NCI-H2081 treated with DMSO at 0.1 percent for 48 hours (cell line): ENCODE data around the gene STAT1.

Experiments used
- DNase-seq: peaks from one replicate; lab custom pipeline; 2025; lab: John Stamatoyannopoulos, UW

Gene STAT1

DNA sequence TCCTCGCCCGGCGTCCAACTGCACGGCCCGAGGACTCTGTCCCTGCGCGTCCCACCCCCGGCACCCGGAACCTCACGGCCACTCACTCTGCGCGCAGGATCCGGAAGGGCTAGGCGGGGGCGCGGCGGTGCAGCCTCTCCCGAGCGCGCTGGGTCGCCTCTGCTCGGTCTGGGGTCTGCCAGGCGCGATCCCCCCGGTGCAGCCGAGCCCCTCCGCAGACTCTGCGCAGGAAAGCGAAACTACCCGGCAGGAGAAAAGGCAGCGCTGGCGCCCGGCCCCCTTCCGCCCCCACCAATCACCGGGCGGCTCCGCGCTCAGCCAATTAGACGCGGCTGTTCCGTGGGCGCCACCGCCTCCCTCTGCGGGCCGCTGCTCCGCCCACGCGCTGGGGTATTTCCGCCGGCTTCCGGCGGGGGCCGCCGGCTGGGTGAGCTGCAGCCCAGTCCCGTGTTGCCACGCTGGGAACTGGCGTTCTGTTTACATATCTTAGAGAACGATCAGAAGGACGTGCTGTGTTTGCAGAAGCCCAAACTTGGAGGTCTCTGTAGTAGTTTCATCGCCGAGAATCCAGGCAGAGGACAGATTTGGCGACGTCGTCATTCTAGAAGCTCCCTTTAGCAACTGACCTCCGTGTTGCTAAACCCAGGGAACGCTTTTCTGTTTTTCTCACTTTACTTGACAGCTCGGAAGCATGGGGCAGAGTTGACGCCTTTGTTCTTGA is at the start of gene STAT1:
STAT1 (minus strand) TSS at position 240 of the 721 bp plus-strand sequence. CDS start 4,168 bp downstream, outside the sequence.
- DNase-seq: peak; percentile 73

DNA sequence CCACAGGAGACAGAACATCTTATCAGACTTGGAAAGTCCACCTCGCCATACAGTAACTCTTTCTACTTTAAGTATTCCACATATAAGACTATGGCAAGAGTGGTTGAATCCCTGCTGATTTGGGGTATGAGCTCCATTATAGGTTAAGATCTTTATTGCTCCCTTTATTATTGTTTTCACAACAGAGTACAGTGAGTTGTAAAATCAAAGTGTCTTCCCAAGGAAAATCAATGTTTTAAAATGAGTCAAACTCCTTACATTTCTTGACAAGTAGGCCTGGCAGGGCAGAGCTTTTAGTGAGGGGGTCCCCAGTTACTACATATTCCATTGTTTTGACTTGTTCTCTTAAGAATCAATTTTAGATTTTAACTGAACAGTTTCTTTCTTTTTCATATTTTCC is 49.6 kb upstream of the STAT1 start:
- DNase-seq: no peak

DNA sequence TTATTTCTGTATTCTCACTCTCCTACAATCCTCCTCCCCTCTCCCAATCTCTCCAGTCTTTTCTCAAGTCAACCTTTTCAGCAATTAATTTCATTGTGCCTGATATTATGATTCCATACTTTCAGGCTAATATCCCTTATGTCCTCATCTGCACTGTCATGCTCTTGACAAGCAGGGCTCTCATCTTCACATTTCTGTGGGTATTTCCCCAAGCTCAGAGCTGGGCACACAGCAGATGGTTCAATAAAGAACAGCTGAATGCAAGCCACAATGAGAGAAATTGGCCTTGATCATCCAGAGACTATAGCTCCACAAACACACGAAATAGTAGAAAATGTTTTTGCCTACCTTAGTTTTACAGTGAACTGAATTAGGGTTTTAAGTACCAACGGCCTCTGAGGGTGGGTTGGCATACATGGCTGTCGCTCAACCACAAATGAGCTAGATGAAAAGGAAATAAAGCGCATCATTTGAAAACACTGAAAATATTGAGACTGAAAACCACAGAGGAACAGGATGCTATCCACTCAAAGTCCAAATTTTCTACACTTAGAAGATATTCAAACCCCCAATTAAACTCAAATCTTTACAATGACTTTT is 47.5 kb upstream of the STAT1 start:
- no peak for DNase-seq

DNA sequence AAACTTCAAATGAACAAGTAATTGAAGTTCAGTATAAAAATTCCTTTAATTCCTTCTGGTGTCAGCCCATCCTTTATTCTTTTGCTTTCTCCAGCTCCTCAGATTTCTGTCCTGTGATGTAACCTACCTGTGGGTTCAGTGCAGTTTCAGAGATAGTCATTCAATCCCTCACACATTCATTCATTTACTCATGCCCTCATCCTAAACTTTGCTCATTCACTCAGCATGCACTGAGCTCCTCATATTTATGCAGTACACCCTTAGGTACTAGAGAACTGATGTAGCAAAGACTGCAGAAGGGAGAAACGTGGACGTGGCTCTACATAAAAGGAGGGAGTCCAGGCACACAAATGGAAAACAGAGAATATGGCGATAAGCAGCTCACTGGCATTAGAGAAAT is 45.3 kb upstream of the STAT1 start:
- no peak for DNase-seq

DNA sequence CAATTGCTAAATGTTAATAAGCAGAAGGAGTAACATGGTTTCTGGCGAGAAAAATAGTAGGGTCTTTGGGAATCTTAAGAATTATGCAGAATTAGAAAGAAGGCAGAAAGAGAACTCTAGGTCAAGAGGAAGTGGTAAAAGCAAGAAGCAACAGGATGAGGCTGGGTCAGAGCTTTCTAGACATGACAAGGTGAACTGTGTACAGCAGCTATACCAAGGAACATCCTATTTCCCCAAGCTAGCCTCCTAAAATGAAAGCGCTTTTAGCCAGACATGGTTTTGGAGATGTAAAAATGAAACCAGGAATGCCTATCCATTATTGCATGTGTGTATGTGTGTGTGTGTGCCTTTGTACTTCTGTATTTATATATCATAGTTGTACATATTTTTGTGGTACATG is 42.3 kb upstream of the STAT1 start:
- DNase-seq: no peak

DNA sequence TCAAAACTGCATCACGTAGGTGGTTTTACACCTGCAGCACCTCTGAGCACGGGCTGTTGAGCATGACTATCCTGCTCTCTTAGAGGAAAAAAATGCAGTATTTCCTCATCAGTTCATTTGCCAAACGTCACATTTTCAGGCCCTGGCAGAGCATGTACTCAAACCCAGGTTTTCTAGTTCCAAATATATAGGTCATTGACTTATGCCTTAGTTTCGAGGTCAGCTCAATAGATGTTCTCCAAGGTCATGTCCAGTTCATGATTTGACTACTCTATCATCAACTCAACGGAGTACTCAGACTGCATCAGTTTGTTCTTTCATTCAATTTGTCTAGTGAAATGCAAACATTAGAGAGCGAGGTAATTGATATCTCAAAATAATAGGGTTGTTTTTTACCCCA is 39.3 kb upstream of the STAT1 start:
- DNase-seq: no peak

DNA sequence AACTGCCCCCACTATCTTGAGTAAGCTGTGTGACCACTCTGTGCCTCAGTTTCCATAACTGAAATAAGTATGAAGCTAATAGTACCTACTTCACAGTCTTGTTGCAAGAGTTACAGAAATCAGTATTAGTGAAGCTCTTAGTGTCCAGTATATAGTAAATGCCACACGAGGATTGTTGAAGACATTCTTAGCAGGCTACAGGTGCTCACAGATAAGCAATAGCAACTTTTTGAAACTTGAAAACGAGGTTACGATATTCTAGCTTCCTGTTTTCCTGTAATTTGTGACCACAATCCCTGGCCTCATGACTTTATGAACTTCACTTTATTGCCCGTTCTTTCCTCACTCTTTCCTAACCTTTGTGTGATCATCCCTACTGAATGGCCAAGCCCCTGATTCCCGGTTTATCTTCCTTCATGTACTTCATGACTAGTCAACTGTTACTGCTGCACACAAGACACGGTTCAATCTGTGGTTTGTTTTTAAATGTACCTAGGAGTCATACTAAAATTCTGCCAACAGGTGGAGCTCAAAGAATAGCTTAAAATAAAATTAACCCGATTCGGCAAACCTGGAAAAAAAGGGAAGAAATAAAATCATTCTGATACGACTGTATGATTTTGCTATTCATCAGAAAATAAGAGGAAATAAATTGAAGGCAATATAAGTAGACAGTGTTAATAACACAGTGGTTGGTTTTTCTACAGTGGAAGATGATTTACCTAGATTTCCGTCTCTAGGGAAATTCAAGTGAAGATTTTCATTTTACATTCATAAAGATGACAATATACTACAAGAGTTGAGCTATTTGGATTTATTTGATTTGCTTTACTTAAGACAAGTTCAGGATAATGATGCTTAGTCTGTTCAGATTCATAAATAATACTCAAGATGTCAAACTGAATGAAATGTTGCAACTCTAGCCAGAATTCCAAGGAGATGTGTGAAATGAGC is 38.1 kb upstream of the STAT1 start:
- DNase-seq: no peak

DNA sequence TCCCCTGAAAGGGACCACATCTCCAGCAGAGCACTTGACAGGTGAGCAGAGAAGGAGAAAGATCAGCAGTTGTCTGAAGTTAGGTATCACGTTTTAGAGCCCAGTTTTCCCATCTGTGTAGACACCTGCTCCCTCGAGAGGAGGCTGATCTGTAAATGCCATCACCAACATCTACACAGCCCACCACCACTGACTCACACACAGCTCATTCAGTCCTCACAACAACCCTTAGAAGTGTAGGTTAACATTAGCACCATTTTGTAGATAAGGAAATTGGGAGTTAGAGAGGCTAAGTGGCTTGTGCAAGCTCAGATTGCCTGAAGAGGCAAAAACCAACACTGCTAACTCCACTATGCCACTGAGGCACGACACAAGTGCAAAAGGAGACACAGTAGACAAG is 37.2 kb upstream of the STAT1 start:
- no peak for DNase-seq

DNA sequence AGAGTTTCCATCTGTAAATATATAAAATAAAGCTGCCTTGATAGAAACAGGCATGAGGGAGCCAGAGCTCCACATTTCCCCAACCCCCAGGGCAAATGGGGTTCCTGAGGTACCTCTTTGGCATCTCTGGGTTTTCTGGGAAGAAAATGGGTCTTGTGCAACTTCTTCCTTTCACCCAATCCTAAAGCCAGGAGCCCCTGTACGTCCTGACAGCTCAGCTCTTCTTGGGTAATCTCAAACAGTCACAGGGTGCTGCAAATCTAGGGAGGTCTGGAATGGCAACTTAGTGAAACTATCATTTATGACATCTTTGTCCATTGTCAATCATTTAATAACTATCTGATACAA is 36.6 kb upstream of the STAT1 start:
- no peak for DNase-seq

DNA sequence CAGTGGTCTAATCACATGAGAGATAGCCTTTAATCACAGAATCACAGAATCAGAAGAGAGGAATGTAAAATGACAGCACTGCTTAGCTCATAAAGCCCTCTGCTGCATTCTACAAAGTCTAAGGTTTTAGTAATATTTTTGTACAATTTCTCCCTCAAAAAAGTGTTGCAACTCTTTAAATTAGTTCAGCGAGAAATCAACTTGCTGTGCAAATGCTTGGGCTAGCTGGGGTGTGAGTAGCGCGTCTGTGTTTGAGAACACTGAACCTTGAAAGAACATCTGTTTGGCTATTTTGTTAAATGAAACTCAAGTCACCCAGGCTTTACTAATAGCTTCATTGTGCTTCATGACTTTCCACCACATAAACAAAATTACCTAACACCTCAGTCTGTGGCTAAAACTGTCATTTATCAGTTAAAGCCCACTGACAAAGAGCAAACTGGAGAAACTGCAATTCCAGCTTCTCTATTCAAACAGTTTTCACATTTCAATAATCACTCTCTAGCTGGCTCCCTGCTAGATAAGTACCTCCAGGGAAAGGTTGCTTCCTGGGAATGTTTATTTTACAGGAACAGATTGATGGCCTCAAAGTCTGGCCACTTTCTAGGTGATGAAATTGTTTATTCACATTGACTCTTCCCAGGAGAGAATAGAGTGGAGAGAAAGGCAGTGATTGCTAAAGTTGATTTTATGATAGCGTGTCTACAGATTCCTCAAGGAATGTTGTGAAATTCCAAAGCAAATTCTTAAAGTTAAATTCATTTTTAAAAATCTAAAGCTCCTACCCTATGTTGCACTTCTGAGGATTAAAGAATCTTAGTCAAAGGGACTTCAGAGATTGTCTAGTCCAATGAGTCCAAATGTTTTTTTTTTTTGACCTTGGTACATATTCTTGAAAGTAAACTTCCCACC is 36.0 kb upstream of the STAT1 start:
- DNase-seq: peak; percentile 36

DNA sequence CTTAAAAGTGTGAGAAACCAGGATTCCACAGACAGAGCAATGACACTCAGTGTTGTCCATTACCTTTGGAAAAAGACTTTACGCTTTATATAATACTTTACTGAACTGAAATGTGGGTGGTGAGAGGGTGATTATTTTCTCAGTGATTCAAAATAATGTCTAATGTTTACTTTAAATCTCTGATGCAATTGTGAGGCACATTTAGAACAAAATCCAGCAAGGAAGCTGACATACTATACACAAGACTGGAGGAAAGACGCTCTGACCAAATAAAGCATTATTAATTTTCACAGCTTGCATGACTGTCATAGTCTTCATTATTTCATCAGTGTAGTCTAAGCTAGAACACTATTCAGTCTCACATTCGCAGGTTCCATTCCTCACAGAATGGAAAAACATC is 34.1 kb upstream of the STAT1 start:
- DNase-seq: no peak

DNA sequence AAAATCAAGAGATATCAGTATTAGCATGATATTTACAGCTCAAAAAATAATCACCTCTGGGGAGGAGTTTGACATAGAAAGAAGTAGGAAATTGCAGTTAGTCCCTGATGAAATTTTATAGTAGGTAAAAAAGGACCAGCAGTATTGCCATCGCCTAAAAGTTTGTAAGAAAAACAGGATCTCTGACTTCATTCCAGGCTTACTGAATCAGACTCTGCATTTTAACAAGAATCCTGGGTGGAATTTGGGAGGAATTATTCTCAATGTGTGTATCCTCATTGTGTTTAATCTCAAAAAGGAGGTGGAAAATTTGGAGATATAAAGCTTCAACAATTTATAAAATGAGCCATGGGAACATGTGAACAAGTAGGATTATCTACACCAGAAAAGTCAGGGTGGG is 31.2 kb upstream of the STAT1 start:
- no peak for DNase-seq

DNA sequence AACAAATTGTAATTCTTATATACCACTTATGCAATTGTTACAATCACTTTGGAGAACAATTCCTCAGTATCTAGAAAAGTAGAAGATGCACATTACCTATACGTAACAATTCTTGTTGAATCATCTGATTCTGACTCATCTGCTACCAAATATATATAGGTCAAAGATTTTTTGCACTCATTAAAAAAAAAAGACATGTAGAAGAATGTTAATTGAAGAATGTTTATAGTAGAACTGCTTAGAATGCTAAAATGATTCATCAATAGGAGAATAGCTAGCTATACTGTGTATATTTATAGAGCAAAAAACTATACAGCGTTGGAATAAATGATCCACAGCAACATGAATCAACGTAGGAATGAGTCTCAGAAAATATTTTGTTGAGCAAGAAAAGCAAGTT is 29.5 kb upstream of the STAT1 start:
- DNase-seq: no peak

DNA sequence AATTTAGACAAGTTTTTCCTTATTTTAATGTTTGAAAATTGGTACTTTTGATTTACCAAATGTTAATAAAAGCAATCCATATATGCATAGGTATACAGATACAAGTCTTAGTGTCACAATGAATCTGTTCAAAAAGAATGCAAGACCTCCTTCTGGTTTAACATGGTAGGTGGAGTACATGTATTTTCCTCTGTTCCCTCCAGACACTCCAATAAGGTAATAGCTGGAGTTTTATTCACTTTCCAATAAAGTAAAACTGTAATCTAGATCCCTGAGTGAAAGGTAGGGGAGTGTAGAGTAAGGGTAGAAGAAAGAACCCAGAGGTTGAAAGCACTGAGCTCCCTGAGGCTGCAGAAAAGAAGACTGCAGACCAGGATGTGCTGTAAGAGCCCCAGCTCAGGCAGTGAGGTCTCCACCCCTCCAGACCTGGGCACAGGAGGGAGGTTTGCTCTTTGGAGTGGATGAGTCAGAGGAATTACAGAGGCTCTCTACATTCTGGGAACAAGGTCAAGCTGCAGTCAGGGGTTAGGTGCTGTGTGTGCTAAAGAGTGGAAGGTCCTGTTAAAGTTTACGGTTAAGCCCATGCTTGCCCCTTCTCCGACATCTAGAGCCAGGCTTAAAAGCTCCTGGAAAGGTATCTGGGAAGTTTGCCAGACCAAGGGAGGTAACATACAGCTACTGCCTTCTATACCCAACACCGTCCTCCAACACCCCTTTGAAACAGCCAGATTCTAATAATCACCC is 27.6 kb upstream of the STAT1 start:
- DNase-seq: no peak

DNA sequence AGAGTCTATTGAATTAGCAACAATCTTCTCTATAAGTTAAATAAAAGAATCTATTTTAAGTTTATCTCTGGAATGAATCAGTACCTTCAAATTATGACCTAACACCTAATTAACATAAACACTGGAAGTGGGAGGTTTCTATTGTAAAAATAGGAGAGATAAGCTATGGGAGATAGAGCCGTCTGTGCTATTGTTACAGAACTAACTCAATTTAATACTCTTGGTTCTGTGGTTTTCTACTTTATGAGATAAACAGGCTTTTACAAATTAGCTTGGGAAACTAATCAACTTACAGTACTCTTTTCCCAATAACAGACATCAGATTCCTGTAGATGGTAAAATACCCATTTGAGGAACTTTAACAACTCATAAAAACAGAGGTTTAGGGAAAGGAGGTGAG is 25.6 kb upstream of the STAT1 start:
- no peak for DNase-seq

DNA sequence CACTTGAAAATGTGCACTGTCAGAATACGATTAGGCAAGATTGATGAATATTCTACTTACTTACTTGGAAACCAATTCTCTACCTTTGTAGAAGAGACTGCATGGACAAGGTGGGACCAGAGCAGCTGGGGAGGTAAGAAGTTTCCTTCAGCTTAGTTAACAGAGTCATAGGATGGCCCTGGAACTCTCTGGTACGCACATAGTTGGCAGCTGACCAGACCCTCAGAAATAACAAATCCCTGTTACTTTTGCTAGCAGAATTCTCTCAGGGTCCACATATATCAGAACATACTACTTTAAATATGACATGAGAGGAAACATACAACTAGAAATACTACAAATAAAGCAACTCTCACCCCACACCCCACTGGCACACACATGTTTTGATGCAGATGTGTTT is 24.8 kb upstream of the STAT1 start:
- no peak for DNase-seq

DNA sequence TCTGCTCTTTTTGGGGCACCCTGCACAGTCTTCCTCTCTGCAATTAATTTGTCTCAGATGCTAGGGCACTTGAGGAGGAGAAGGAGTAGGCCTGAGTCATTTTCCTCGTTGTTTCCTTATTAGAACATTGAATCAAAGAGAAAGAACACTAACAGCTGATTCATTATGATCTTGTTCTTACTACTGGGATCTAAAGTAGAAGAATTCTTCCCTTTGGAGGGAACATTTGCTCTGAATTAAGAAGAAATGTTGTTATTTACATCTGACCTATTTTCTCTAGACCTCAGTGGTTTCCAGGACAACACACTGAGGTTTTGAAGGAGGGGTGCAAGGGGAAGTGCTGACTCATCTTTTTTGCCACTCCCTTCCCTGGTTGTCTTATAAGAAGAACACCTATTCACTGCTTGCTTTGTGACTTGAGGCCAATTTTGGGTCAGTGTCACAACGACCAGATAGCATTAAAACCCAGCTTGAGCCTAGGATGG is 24.3 kb upstream of the STAT1 start:
- DNase-seq: no peak

DNA sequence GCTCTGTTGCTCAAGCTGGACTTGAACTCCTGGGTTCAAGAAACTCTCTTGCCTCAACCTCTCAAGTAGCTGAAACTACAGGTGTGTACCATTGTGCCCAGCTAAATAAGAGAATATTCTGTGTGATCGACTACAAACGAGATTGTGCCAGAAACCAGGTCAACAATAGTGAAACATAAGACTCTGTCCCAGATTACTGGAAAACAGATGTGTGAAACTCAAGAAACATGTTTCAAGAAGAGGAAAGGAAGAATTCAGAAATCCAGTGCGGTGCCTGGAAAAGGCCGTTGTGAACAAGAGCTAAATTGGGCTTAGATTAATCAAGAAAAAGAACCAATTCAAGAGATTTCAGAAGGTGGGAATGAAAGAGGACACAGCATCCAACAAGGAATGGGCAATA is 23.4 kb upstream of the STAT1 start:
- DNase-seq: no peak

DNA sequence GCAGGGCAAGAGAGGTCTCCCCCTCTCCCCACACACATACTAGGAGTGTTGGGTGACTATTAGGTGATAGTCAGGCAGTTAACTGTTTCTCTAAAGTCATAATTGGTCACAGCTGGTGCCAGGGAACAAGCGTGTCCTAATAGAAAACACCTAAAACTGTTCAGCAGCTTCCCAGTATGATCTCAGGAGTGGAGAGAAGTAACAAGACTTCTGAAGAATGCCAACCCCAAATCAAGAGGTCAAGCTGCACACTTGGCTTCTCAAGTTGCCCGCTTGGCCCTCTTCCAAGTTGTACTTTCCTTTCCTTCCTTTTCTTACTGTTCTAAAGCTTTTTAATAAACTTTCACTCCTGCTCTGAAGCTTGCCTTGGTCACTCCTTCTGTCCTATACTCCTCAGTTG is 22.4 kb upstream of the STAT1 start:
- DNase-seq: no peak

DNA sequence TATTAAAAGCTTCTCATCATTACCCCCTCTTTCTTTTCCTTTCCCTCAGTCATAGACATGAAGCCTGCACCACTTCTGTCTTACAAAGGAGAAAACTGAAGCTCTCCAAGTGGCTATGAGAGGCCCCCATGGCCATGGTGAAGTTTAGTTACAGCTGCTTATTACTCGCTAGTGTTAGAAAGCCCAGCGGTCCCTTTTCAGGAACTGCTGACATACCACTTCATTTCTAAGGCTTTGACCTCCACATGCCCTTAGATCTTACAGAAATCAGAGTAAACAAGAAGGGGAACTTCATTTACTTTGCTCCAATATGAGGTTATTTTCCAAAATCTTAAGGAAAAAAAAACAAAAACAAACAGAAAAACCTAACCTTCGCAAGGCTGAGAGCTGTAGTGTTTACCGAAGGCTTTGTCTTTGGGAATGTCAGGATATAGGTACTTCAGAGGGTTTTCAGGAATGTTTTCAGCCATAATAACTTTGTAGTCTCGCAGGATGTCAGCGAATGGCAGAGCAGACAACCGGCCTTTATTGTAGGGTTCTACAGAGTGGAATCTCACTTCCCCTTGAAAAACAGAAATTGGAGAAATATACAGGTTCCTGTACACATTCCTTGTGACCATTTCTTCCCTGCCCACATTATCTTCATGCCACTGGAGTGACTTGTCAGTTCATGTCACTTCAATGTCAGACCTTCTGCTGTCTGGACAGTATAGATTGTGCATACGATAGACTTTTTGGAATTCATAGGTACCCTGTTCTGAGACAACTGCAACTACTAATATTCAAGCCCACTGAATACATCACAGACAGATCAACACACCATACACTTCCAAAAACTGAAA is 18.8 kb upstream of the STAT1 start:
- no peak for DNase-seq
